Glutamatergic neuron (in vitro differentiated cells): ENCODE results near the gene MAB21L3. TPM values are rescaled to one million over a fixed set of nuclear protein-coding genes. Genes with fewer than 3 reads are reported as not detected.

Experiments
- DNase-seq: peaks from one replicate; pipeline ENCODE4 v3.0.0; 2022
- H3K27ac Mint-ChIP-seq: one replicate; pipeline ENCODE4 v1.8.0; 2020; ENCODE audit warnings: mild to moderate bottlenecking, mixed read lengths, inconsistent platforms; ENCODE audit not compliant: unreplicated experiment
- H3K27me3 Mint-ChIP-seq: one replicate; pipeline ENCODE4 v1.8.0; 2020; ENCODE audit warnings: mild to moderate bottlenecking, moderate library complexity, mixed read lengths, inconsistent platforms; ENCODE audit not compliant: unreplicated experiment
- H3K36me3 Mint-ChIP-seq: one replicate; pipeline ENCODE4 v1.8.0; 2020; ENCODE audit warnings: mild to moderate bottlenecking, mixed read lengths, inconsistent platforms; ENCODE audit not compliant: unreplicated experiment
- H3K4me1 Mint-ChIP-seq: one replicate; pipeline ENCODE4 v1.8.0; 2020; ENCODE audit warnings: mild to moderate bottlenecking, low read depth, mixed read lengths, inconsistent platforms; ENCODE audit not compliant: unreplicated experiment
- H3K4me3 Mint-ChIP-seq: one replicate; pipeline ENCODE4 v1.8.0; 2020; ENCODE audit warnings: mild to moderate bottlenecking, mixed read lengths, inconsistent platforms; ENCODE audit not compliant: unreplicated experiment
- H3K9me3 Mint-ChIP-seq: one replicate; pipeline ENCODE4 v1.8.0; 2020; ENCODE audit warnings: mild to moderate bottlenecking, moderate library complexity, mixed read lengths, inconsistent platforms; ENCODE audit not compliant: unreplicated experiment
- CTCF ChIP-seq: fragments of 200-600 bp; sonication (generic); IDR thresholded peaks from one replicate; pipeline ENCODE4 v1.5.0; 2021; ENCODE audit not compliant: partially characterized antibody, unreplicated experiment
- long read RNA-seq: library from polyadenylated mRNA; unstranded; transcript quantifications from one replicate; pipeline ENCODE4 v2.0.0, GENCODE V29; 2020; ENCODE audit not compliant: unreplicated experiment
- total RNA-seq: library from RNA; stranded (reverse); fragmentation: NEBNext Ultra II Directional; extraction: Animal tissue kit (Norgen Biotek cat#: 25700); gene quantifications from one replicate; pipeline ENCODE4 v1.2.1, GENCODE V29; 2021; ENCODE audit not compliant: unreplicated experiment

MAB21L3 gene
- 0.22 TPM for total RNA-seq
- long read RNA-seq: 0 reads

- Mint-ChIP-seq H3K36me3 (no peaks in the 10 kb centered on the region), H3K27ac (no peak within 1 kb of the TSS)
- no peak for TF ChIP-seq CTCF
These were observed at the start of gene MAB21L3 for GRCh38 chr1:116110567-116111523. TSS of gene MAB21L3 (plus strand) at chr1:116111399. CDS start at chr1:116112616, 1,217 bp downstream.

GRCh38 chr1:116062201-116062600, 49.0 kb upstream of the MAB21L3 start:
- Mint-ChIP-seq H3K27ac (no peak overlapping the region), H3K9me3 (peaks cover 7% of the 10 kb centered on the region), H3K27me3 (no peaks in the 10 kb centered on the region), H3K36me3 (peaks cover 45% of the 10 kb centered on the region), H3K4me3 (no peak overlapping the region), H3K4me1 (no peaks in the 10 kb centered on the region)
- TF ChIP-seq CTCF: no peak
- no peak for DNase-seq

More at GRCh38 chr1:116110567-116111523, at the start of gene MAB21L3:
- Mint-ChIP-seq H3K4me3 (no peak within 1 kb of the TSS), H3K4me1 (no peaks in the 10 kb centered on the region), H3K9me3 (no peaks in the 10 kb centered on the region), H3K27me3 (no peaks in the 10 kb centered on the region)
- DNase-seq: no peak

GRCh38 chr1:116064616-116065015, 46.6 kb upstream of the MAB21L3 start:
- no peaks in the 10 kb centered on the region for H3K27me3 Mint-ChIP-seq
- no peak for DNase-seq
- no peaks in the 10 kb centered on the region for H3K4me1 Mint-ChIP-seq
- H3K27ac Mint-ChIP-seq: no peak overlapping the region
- H3K4me3 Mint-ChIP-seq: no peak overlapping the region
- peaks cover 29% of the 10 kb centered on the region for H3K36me3 Mint-ChIP-seq
- no peak for TF ChIP-seq CTCF
- H3K9me3 Mint-ChIP-seq: peaks cover 2% of the 10 kb centered on the region

- no peaks in the 10 kb centered on the region for H3K9me3 Mint-ChIP-seq
- no peak for TF ChIP-seq CTCF
- no peaks in the 10 kb centered on the region for H3K27me3 Mint-ChIP-seq
- peaks cover 13% of the 10 kb centered on the region for H3K36me3 Mint-ChIP-seq
- H3K4me3 Mint-ChIP-seq: no peak overlapping the region
- no peak overlapping the region for H3K27ac Mint-ChIP-seq
- no peaks in the 10 kb centered on the region for H3K4me1 Mint-ChIP-seq
- DNase-seq: no peak
These were observed 44.2 kb upstream of the MAB21L3 start for GRCh38 chr1:116066868-116067565.
